ENCODE data around the gene NFKBIB. TPM values are rescaled to one million over a fixed set of nuclear protein-coding genes. Genes with fewer than 3 reads are reported as not detected.

Gene NFKBIB
- total RNA-seq, 1 experiment from 2014 or later = 51.2 TPM

DNA sequence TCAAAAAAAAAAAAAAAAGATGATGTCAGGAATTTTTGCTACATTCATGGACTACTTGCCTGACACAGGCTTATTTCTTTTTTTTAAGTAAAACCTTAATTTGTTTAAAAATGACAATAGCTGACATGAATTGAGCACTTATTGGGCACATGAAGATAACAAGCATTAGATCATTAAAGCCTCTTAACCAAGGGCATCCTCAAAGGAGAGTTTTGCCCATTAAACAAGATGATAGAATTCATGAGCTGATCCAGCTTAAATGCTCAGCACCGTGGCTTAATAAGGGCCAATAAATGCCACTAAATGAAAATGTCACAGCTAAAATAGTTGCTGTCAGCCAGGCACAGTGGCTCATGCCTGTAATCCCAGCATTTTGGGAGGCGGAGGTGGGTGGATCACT, 56.5 kb downstream of the NFKBIB start:
- no peaks in the 10 kb centered on the region for H4K20me1 ChIP-seq (ENCODE audit: insufficient read depth)
- H3K4me1 ChIP-seq (ENCODE audit: control insufficient read depth in 1 of 2, insufficient read depth in 2 of 2, low read length in 2 of 2) = peaks cover 3 to 10% of the 10 kb centered on the region in 2 experiments
- ChIA-PET POLR2A (no interaction called here), RAD21 (ENCODE audit: low non-redundant PET in 1 of 2, low total read pairs in 2 of 2, uncharacterized antibody in 2 of 2, unreplicated experiment in 2 of 2) (interaction anchor here in 1 of 2 experiments (0.8 kb wide), 1 partner anchor 8 kb away, joined by 3 read pairs; no protein-coding TSS in a partner anchor), CTCF (no interaction called here)
- H2AFZ ChIP-seq (ENCODE audit: low read depth, low read length, poor library complexity, severe bottlenecking) = no peak overlapping the region
- no peak overlapping the region for H3K9ac ChIP-seq (ENCODE audit: low read length)
- no peak overlapping the region for H3K4me2 ChIP-seq (ENCODE audit: low read length)
- DNase-seq (ENCODE audit: low read depth, low spot score) = no peak
- no peak overlapping the region for H3K4me3 ChIP-seq (replicated peaks in 1 of 2; ENCODE audit: low read depth in 1 of 2, low read length in 2 of 2)
- TF ChIP-seq ZNF274 (IDR thresholded peaks at IDR 0.05; ENCODE audit: low read depth, low read length) (no peak), ZFX (IDR thresholded peaks at IDR 0.05) (no peak), RAD21 (IDR thresholded peaks at IDR 0.05; ENCODE audit: low read depth) (no peak), FOSL1 (IDR thresholded peaks at IDR 0.05; ENCODE audit: low read depth) (no peak), EZH2 (IDR thresholded peaks at IDR 0.05) (no peak)
- TF ChIP-seq, protein P1, sequence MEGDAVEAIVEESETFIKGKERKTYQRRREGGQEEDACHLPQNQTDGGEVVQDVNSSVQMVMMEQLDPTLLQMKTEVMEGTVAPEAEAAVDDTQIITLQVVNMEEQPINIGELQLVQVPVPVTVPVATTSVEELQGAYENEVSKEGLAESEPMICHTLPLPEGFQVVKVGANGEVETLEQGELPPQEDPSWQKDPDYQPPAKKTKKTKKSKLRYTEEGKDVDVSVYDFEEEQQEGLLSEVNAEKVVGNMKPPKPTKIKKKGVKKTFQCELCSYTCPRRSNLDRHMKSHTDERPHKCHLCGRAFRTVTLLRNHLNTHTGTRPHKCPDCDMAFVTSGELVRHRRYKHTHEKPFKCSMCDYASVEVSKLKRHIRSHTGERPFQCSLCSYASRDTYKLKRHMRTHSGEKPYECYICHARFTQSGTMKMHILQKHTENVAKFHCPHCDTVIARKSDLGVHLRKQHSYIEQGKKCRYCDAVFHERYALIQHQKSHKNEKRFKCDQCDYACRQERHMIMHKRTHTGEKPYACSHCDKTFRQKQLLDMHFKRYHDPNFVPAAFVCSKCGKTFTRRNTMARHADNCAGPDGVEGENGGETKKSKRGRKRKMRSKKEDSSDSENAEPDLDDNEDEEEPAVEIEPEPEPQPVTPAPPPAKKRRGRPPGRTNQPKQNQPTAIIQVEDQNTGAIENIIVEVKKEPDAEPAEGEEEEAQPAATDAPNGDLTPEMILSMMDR (IDR thresholded peaks at IDR 0.05 in 2 of 3, conservative IDR thresholded peaks at IDR 0.05 in 1 of 3; ENCODE audit: borderline replicate concordance in 1 of 3, insufficient read depth in 1 of 3, low read depth in 2 of 3, low read length in 2 of 3) = no peak
- TF ChIP-seq, protein P2, sequence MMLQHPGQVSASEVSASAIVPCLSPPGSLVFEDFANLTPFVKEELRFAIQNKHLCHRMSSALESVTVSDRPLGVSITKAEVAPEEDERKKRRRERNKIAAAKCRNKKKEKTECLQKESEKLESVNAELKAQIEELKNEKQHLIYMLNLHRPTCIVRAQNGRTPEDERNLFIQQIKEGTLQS (IDR thresholded peaks at IDR 0.05) = no peak
- BruUV-seq (replicated peaks) = no TSS peak
- no peaks in the 10 kb centered on the region for H3K9me2 ChIP-seq (ENCODE audit: insufficient read depth)
- intact Hi-C loops (cut with micrococcal nuclease) = no loop called here
- ATAC-seq = no peak
- no peaks in the 10 kb centered on the region for H3K9me3 ChIP-seq (ENCODE audit: control insufficient read depth in 1 of 2, insufficient read depth in 1 of 2, low read depth in 1 of 2, low read length in 2 of 2)
- H3K79me2 ChIP-seq (ENCODE audit: insufficient read depth, low read length) = no peaks in the 10 kb centered on the region
- H3K27me3 ChIP-seq (ENCODE audit: insufficient read depth, low read length) = no peaks in the 10 kb centered on the region
- H3K27ac ChIP-seq (ENCODE audit: low read depth, low read length) = no peak overlapping the region
- no peaks in the 10 kb centered on the region for H3K36me3 ChIP-seq (ENCODE audit: control insufficient read depth in 1 of 2, insufficient read depth in 2 of 2, low read length in 2 of 2)

DNA sequence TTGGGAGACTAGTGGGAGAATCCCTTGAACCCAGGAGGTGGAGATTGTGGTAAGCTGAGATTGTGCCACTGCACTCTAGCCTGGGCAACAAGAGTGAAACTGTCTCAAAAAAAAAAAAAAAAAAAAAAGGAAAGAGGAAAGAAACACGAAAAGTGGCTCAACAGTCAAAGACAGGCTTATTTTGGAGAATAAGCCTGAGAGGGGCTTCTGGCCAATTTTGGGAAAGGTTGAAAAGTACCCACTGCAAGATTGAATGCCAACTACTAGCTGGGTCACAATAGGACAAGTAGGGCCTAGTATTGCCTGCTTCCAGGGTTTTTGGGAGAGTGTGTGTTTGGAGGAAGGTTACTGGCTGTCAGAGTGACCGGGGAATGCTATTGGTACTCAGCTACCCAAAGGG, 58.5 kb downstream of the NFKBIB start:
- intact Hi-C loops (cut with micrococcal nuclease) = no loop called here
- Histone ChIP-seq H3K27ac (ENCODE audit: low read depth, low read length) (no peak overlapping the region), H3K4me3 (replicated peaks in 1 of 2; ENCODE audit: low read depth in 1 of 2, low read length in 2 of 2) (no peak overlapping the region), H2AFZ (ENCODE audit: low read depth, low read length, poor library complexity, severe bottlenecking) (no peak overlapping the region), H3K27me3 (ENCODE audit: insufficient read depth, low read length) (no peaks in the 10 kb centered on the region), H3K9me3 (ENCODE audit: control insufficient read depth in 1 of 2, insufficient read depth in 1 of 2, low read depth in 1 of 2, low read length in 2 of 2) (no peaks in the 10 kb centered on the region), H3K9ac (ENCODE audit: low read length) (no peak overlapping the region), H3K4me2 (ENCODE audit: low read length) (no peak overlapping the region), H3K79me2 (ENCODE audit: insufficient read depth, low read length) (no peaks in the 10 kb centered on the region), H3K4me1 (ENCODE audit: control insufficient read depth in 1 of 2, insufficient read depth in 2 of 2, low read length in 2 of 2) (peaks cover 0 to 5% of the 10 kb centered on the region in 2 experiments; a peak in 3 of 4 replicates), H3K36me3 (ENCODE audit: control insufficient read depth in 1 of 2, insufficient read depth in 2 of 2, low read length in 2 of 2) (no peaks in the 10 kb centered on the region), H3K9me2 (ENCODE audit: insufficient read depth) (no peaks in the 10 kb centered on the region), H4K20me1 (ENCODE audit: insufficient read depth) (no peaks in the 10 kb centered on the region)
- no TSS peak for BruUV-seq (replicated peaks)
- ATAC-seq = no peak
- CTCF ChIA-PET = interaction anchor here (0.7 kb wide), 1 partner anchor 184 kb away, joined by 4 read pairs; no protein-coding TSS in a partner anchor
- RAD21 ChIA-PET (ENCODE audit: low non-redundant PET in 1 of 2, low total read pairs in 2 of 2, uncharacterized antibody in 2 of 2, unreplicated experiment in 2 of 2) = no interaction called here
- DNase-seq (ENCODE audit: low read depth, low spot score) = no peak
- TF ChIP-seq RAD21 (IDR thresholded peaks at IDR 0.05; ENCODE audit: low read depth) (no peak), ZFX (IDR thresholded peaks at IDR 0.05) (no peak), POLR2A (IDR thresholded peaks at IDR 0.05; ENCODE audit: borderline replicate concordance, extremely low read depth, insufficient read depth, insufficient read length) (no peak), EZH2 (IDR thresholded peaks at IDR 0.05) (no peak), ZNF274 (IDR thresholded peaks at IDR 0.05; ENCODE audit: low read depth, low read length) (no peak)
- POLR2A ChIA-PET = interaction anchor here (0.7 kb wide), 1 partner anchor 295 kb away, joined by 3 read pairs; no protein-coding TSS in a partner anchor

Other genes starting within 250 kb of the NFKBIB start
- 8.8 TPM for gene CAPN12, start 155.5 kb upstream of the NFKBIB start, total RNA-seq (2021; ENCODE audit: unreplicated experiment)
- gene LGALS7, start 126.5 kb upstream of the NFKBIB start, total RNA-seq (2021; ENCODE audit: unreplicated experiment) = not detected
- 2.4 TPM for gene LGALS7B, start 110.8 kb upstream of the NFKBIB start, total RNA-seq (2021; ENCODE audit: unreplicated experiment)
- gene LGALS4, start 87.0 kb upstream of the NFKBIB start, total RNA-seq (2021; ENCODE audit: unreplicated experiment) = 0.86 TPM
- gene ECH1, start 68.2 kb upstream of the NFKBIB start, total RNA-seq (2021; ENCODE audit: unreplicated experiment) = 81.3 TPM
- 551 TPM for gene HNRNPL, start 50.0 kb upstream of the NFKBIB start, total RNA-seq (2021; ENCODE audit: unreplicated experiment)
- 28.6 TPM for gene RINL, start 21.7 kb upstream of the NFKBIB start, total RNA-seq (2021; ENCODE audit: unreplicated experiment)
- 15.4 TPM for gene SIRT2, start 351 bp upstream of the NFKBIB start, total RNA-seq (2021; ENCODE audit: unreplicated experiment)
- 1.2 TPM for gene CCER2, start 12.2 kb downstream of the NFKBIB start, total RNA-seq (2021; ENCODE audit: unreplicated experiment)
- 58.2 TPM for gene SARS2, start 30.8 kb downstream of the NFKBIB start, total RNA-seq (2021; ENCODE audit: unreplicated experiment)
- gene MRPS12, start 31.0 kb downstream of the NFKBIB start, total RNA-seq (2021; ENCODE audit: unreplicated experiment) = 97.7 TPM
- gene FBXO17, start 75.8 kb downstream of the NFKBIB start, total RNA-seq (2021; ENCODE audit: unreplicated experiment) = 18.5 TPM
- 16.4 TPM for gene FBXO27, start 132.6 kb downstream of the NFKBIB start, total RNA-seq (2021; ENCODE audit: unreplicated experiment)
- 4.7 TPM for gene ACP7, start 184.4 kb downstream of the NFKBIB start, total RNA-seq (2021; ENCODE audit: unreplicated experiment)
- gene PAK4, start 225.8 kb downstream of the NFKBIB start, total RNA-seq (2021; ENCODE audit: unreplicated experiment) = 90.1 TPM